GM23338 (cell line): ENCODE measurements around the gene UBE2H.

Experiments
- CREB1 ChIP-seq: fragments of 250-450 bp; sonication (Bioruptor Pico); IDR thresholded peaks from 2 replicates; pipeline ENCODE4 v1.5.0; 2020; ENCODE audit warnings: low read depth, mild to moderate bottlenecking, moderate library complexity
- EZH2 ChIP-seq: fragments of 200-600 bp; sonication (generic); IDR thresholded peaks from one replicate; pipeline ENCODE4 v1.8.0; 2017; ENCODE audit warnings: antibody characterized with exemption, mild to moderate bottlenecking, low read depth; ENCODE audit not compliant: unreplicated experiment
- JUNB ChIP-seq: IDR thresholded peaks from one replicate; pipeline ENCODE4 v1.6.1; 2016; ENCODE audit warnings: antibody characterized with exemption; ENCODE audit not compliant: unreplicated experiment
- NANOG ChIP-seq: IDR thresholded peaks from 2 replicates; pipeline ENCODE4 v1.6.1; 2016; ENCODE audit warnings: antibody characterized with exemption, borderline replicate concordance
- TF ChIP-seq, protein P1 (sequence below): IDR thresholded peaks from one replicate; pipeline ENCODE4 v1.6.1; 2018; ENCODE audit warnings: antibody characterized with exemption; ENCODE audit not compliant: unreplicated experiment
- TF ChIP-seq, protein P2 (sequence below), 2 experiments: fragments of 200-600 bp in 1 of 2; sonication (generic) in 1 of 2; conservative IDR thresholded peaks; 2 replicates each; pipeline versions ENCODE4 v1.5.1 to v1.6.1; 2016 to 2017; ENCODE audit warnings: antibody characterized with exemption in 2 of 2, low read depth in 2 of 2, mild to moderate bottlenecking in 2 of 2, moderate library complexity in 1 of 2

DNA sequence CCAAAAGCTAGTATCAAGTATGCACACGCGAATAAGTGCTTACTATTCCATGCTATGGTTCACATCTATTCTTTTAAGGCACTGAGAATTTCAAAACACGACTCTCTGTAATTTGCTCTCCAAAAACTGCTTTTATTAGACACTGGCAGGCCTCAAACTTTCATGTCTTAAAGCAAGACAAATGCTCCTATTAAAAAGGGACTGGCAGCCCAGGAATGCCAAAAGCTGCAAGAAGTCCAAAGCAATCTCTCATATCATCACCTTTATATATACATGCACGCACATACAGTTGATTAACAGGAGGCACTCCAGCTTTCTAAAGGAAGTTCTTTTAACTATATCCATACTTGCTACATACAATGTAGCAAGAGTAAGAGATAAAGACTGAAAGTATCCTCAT is 34.8 kb downstream of the UBE2H start:
- no peak for TF ChIP-seq JUNB
- TF ChIP-seq EZH2, result no peak
- TF ChIP-seq, protein P1, sequence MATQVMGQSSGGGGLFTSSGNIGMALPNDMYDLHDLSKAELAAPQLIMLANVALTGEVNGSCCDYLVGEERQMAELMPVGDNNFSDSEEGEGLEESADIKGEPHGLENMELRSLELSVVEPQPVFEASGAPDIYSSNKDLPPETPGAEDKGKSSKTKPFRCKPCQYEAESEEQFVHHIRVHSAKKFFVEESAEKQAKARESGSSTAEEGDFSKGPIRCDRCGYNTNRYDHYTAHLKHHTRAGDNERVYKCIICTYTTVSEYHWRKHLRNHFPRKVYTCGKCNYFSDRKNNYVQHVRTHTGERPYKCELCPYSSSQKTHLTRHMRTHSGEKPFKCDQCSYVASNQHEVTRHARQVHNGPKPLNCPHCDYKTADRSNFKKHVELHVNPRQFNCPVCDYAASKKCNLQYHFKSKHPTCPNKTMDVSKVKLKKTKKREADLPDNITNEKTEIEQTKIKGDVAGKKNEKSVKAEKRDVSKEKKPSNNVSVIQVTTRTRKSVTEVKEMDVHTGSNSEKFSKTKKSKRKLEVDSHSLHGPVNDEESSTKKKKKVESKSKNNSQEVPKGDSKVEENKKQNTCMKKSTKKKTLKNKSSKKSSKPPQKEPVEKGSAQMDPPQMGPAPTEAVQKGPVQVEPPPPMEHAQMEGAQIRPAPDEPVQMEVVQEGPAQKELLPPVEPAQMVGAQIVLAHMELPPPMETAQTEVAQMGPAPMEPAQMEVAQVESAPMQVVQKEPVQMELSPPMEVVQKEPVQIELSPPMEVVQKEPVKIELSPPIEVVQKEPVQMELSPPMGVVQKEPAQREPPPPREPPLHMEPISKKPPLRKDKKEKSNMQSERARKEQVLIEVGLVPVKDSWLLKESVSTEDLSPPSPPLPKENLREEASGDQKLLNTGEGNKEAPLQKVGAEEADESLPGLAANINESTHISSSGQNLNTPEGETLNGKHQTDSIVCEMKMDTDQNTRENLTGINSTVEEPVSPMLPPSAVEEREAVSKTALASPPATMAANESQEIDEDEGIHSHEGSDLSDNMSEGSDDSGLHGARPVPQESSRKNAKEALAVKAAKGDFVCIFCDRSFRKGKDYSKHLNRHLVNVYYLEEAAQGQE, result no peak
- TF ChIP-seq, protein P2, sequence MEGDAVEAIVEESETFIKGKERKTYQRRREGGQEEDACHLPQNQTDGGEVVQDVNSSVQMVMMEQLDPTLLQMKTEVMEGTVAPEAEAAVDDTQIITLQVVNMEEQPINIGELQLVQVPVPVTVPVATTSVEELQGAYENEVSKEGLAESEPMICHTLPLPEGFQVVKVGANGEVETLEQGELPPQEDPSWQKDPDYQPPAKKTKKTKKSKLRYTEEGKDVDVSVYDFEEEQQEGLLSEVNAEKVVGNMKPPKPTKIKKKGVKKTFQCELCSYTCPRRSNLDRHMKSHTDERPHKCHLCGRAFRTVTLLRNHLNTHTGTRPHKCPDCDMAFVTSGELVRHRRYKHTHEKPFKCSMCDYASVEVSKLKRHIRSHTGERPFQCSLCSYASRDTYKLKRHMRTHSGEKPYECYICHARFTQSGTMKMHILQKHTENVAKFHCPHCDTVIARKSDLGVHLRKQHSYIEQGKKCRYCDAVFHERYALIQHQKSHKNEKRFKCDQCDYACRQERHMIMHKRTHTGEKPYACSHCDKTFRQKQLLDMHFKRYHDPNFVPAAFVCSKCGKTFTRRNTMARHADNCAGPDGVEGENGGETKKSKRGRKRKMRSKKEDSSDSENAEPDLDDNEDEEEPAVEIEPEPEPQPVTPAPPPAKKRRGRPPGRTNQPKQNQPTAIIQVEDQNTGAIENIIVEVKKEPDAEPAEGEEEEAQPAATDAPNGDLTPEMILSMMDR (conservative IDR thresholded peaks at IDR 0.05; ENCODE audit: low read depth in 2 of 2), result no peak
- TF ChIP-seq CREB1 (CRISPR knock-in tag), result no peak
- TF ChIP-seq NANOG, result no peak
